Measurements from ENCODE around the gene PPP2R3B.

- TF ChIP-seq, protein P1, sequence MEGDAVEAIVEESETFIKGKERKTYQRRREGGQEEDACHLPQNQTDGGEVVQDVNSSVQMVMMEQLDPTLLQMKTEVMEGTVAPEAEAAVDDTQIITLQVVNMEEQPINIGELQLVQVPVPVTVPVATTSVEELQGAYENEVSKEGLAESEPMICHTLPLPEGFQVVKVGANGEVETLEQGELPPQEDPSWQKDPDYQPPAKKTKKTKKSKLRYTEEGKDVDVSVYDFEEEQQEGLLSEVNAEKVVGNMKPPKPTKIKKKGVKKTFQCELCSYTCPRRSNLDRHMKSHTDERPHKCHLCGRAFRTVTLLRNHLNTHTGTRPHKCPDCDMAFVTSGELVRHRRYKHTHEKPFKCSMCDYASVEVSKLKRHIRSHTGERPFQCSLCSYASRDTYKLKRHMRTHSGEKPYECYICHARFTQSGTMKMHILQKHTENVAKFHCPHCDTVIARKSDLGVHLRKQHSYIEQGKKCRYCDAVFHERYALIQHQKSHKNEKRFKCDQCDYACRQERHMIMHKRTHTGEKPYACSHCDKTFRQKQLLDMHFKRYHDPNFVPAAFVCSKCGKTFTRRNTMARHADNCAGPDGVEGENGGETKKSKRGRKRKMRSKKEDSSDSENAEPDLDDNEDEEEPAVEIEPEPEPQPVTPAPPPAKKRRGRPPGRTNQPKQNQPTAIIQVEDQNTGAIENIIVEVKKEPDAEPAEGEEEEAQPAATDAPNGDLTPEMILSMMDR (IDR thresholded peaks at IDR 0.05): no peak
- no peak for TF ChIP-seq ATF3 (CRISPR knock-in tag; conservative IDR thresholded peaks at IDR 0.05)
- TF ChIP-seq, protein P2, sequence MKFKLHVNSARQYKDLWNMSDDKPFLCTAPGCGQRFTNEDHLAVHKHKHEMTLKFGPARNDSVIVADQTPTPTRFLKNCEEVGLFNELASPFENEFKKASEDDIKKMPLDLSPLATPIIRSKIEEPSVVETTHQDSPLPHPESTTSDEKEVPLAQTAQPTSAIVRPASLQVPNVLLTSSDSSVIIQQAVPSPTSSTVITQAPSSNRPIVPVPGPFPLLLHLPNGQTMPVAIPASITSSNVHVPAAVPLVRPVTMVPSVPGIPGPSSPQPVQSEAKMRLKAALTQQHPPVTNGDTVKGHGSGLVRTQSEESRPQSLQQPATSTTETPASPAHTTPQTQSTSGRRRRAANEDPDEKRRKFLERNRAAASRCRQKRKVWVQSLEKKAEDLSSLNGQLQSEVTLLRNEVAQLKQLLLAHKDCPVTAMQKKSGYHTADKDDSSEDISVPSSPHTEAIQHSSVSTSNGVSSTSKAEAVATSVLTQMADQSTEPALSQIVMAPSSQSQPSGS (CRISPR knock-in tag; IDR thresholded peaks at IDR 0.05; ENCODE audit: borderline replicate concordance, low read depth): no peak
- TF ChIP-seq SP1 (CRISPR knock-in tag; conservative IDR thresholded peaks at IDR 0.05): no peak
- TF ChIP-seq SMAD4 (CRISPR knock-in tag; IDR thresholded peaks at IDR 0.05): no peak
- no peak for TF ChIP-seq JUN (CRISPR knock-in tag; IDR thresholded peaks at IDR 0.05)
- TF ChIP-seq NFYB (CRISPR knock-in tag; conservative IDR thresholded peaks at IDR 0.05; ENCODE audit: low read depth): no peak
- TF ChIP-seq HMGXB4 (CRISPR knock-in tag; IDR thresholded peaks at IDR 0.05): no peak
- TF ChIP-seq, protein P3, sequence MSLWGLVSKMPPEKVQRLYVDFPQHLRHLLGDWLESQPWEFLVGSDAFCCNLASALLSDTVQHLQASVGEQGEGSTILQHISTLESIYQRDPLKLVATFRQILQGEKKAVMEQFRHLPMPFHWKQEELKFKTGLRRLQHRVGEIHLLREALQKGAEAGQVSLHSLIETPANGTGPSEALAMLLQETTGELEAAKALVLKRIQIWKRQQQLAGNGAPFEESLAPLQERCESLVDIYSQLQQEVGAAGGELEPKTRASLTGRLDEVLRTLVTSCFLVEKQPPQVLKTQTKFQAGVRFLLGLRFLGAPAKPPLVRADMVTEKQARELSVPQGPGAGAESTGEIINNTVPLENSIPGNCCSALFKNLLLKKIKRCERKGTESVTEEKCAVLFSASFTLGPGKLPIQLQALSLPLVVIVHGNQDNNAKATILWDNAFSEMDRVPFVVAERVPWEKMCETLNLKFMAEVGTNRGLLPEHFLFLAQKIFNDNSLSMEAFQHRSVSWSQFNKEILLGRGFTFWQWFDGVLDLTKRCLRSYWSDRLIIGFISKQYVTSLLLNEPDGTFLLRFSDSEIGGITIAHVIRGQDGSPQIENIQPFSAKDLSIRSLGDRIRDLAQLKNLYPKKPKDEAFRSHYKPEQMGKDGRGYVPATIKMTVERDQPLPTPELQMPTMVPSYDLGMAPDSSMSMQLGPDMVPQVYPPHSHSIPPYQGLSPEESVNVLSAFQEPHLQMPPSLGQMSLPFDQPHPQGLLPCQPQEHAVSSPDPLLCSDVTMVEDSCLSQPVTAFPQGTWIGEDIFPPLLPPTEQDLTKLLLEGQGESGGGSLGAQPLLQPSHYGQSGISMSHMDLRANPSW (CRISPR knock-in tag; conservative IDR thresholded peaks at IDR 0.05; ENCODE audit: low read depth): no peak
- TF ChIP-seq MLX (CRISPR knock-in tag; IDR thresholded peaks at IDR 0.05): no peak
- TF ChIP-seq AR (CRISPR knock-in tag; IDR thresholded peaks at IDR 0.05): no peak
Measured at GRCh38 chrX:285076-285677, 101.5 kb downstream of the PPP2R3B start.
